Spleen (tissue), 11 donors: ENCODE results near the gene KCTD8. TPM values are rescaled to one million over a fixed set of nuclear protein-coding genes. Genes with fewer than 3 reads are reported as not detected.

Source experiments
- DNase-seq: peaks from one replicate; pipeline ENCODE4 v3.0.0-alpha.2; 2020
- H3K27ac ChIP-seq, 8 donors: fragments of 200-600 bp; sonication (generic) in 7 of 8; 1 replicate in 4 of 8; 2 replicates in 4 of 8; pipeline versions ENCODE4 v1.5.0 to v1.8.0; 2016 to 2021; ENCODE audit warnings: inconsistent platforms in 4 of 8, mild to moderate bottlenecking in 4 of 8, moderate library complexity in 1 of 8
- H3K27me3 ChIP-seq, 7 donors: fragments of 200-600 bp; sonication (generic) in 6 of 7; replicated peaks in 1 of 7; 1 replicate in 4 of 7; 2 replicates in 3 of 7; pipeline versions ENCODE4 v1.5.0 to v1.8.0; 2016 to 2021; ENCODE audit warnings: inconsistent platforms in 3 of 7, mild to moderate bottlenecking in 1 of 7
- H3K36me3 ChIP-seq, 6 donors: fragments of 200-600 bp; sonication (generic) in 5 of 6; 1 replicate in 4 of 6; 2 replicates in 2 of 6; pipeline versions ENCODE4 v1.5.0 to v1.8.0; 2016 to 2021; ENCODE audit warnings: inconsistent platforms in 2 of 6
- H3K4me1 ChIP-seq, 6 donors: fragments of 200-600 bp; sonication (generic) in 5 of 6; 1 replicate in 3 of 6; 2 replicates in 3 of 6; pipeline versions ENCODE4 v1.5.0 to v1.8.0; 2016 to 2021; ENCODE audit warnings: inconsistent platforms in 3 of 6
- H3K4me3 ChIP-seq, 8 donors: fragments of 200-600 bp; sonication (generic) in 7 of 8; 1 replicate in 4 of 8; 2 replicates in 4 of 8; pipeline versions ENCODE4 v1.5.0 to v1.8.0; 2016 to 2021; ENCODE audit warnings: inconsistent platforms in 4 of 8, mild to moderate bottlenecking in 4 of 8, moderate library complexity in 2 of 8
- H3K9me3 ChIP-seq, 8 donors: fragments of 200-600 bp; sonication (generic) in 7 of 8; 1 replicate in 4 of 8; 2 replicates in 4 of 8; pipeline versions ENCODE4 v1.5.0 to v1.8.0; 2016 to 2021; ENCODE audit warnings: inconsistent platforms in 4 of 8
- POLR2A ChIP-seq, 3 donors: fragments of 450-650 bp; IDR thresholded peaks; one replicate each; pipeline ENCODE4 v1.5.1; 2017; ENCODE audit warnings: antibody characterized with exemption in 3 of 3, mild to moderate bottlenecking in 1 of 3
- POLR2AphosphoS5 ChIP-seq, 3 donors: sonication (generic); formaldehyde crosslinking; IDR thresholded peaks; one replicate each; pipeline ENCODE4 v1.5.1; 2017; ENCODE audit warnings: antibody characterized with exemption in 3 of 3
- WGBS, 5 donors: extraction: QIAGEN DNeasy Blood & Tissue Kit in 3 of 5; methylation state at CpG; one replicate each; pipeline versions ENCODE4 v1.1.5 to v1.1.7; 2013 to 2018; 5-methylcytosine and 5-hydroxymethylcytosine counted together
- intact Hi-C: fragments of 100-400 bp; cut with DNase I; formaldehyde crosslinking; loops from one replicate; pipeline ENCODE4 v1.15.0; 2023; ENCODE audit warnings: low total_unique reads
- polyA plus RNA-seq, 3 donors: library from polyadenylated mRNA; stranded (reverse); fragments of 200-250 nt; gene quantifications; one replicate each; pipeline ENCODE4 v1.2.1, GENCODE V29; 2013
- total RNA-seq, 7 donors: library from RNA; depleted of rRNA in 3 of 7; stranded (reverse); fragments of >200 nt in 3 of 7; fragmentation: NEBNext Ultra II Directional in 4 of 7; extraction: Animal tissue kit (Norgen Biotek cat#: 25700) in 4 of 7; gene quantifications; one replicate each; pipeline versions ENCODE4 v1.1.0 to v1.2.1, GENCODE V29; 2016 to 2021
- TF ChIP-seq, protein P1 (sequence below), 11 experiments: fragments of 200-600 bp in 7 of 11; fragments of 450-650 bp in 4 of 11; sonication (generic) in 4 of 11; IDR thresholded peaks in 8 of 11; conservative IDR thresholded peaks in 3 of 11; 1 replicate in 7 of 11; 2 replicates in 4 of 11; pipeline versions ENCODE4 v1.4.0 to v1.8.0; 2016 to 2021; ENCODE audit warnings: antibody characterized with exemption in 11 of 11, inconsistent platforms in 4 of 11, mild to moderate bottlenecking in 1 of 11
- donor health status: healthy with polysubstance abuse.
- donor health status: DM: no; HTN: no; CAD: no; lungs with moderate emphysema.
- donor health status: DM: no; HTN: no; CAD: no.
- donor health status: Bipolar disorder and iron deficiency.
- donor health status: healthy.
- donor health status: DM: no; HTN: no; CAD: no.
- donor health status: DM: yes; HTN: yes; CAD: no.

KCTD8 gene
- total and polyA plus RNA-seq, 10 donors, result 0.30 TPM; not detected in 9

DNA sequence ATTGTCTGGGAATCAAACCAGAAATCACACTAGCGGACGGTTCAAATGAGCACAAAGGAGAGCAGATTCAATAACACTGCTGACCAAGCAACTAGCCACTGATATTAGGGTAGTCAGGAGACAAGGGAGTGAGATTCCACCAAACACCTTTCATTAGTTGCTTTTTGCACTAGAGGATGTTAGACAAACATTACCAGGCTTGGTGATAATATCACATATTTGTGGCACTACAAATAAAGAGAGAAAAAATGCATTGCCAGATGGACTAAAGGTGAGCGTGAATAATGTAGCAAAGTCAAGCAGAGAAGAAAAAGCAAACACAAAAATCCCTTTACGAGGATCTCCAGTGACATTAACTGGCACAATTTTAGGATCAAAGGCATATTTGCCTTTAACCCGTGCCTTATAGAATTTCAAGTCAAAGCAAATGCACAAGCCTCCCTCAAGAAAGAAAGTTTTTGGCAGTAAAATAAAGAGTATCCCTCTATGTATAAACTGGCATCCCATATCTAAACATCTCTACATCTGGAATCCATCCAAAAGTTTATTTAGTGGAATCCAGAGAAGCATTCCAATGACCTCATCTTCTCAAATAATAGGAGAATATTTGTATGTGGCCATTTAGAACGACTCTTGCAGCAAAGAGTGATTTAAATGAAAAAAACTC lies 290.9 kb downstream of the KCTD8 start:
- 66 to 81% (median 74%) methylated on average over 6 of the region's 6 CpGs for WGBS, 5 donors
- Histone ChIP-seq H3K36me3 (no peaks in the 10 kb centered on the region), H3K27me3 (no peaks in the 10 kb centered on the region), H3K9me3 (peaks cover 0 to 13% (median 0%) of the 10 kb centered on the region in 8 donors), H3K27ac (no peak overlapping the region), H3K4me1 (no peaks in the 10 kb centered on the region), H3K4me3 (no peak overlapping the region)
- intact Hi-C loops, result no loop called here
- TF ChIP-seq POLR2AphosphoS5 (IDR thresholded peaks at IDR 0.05) (no peak), POLR2A (IDR thresholded peaks at IDR 0.05) (no peak)
- TF ChIP-seq, protein P1, sequence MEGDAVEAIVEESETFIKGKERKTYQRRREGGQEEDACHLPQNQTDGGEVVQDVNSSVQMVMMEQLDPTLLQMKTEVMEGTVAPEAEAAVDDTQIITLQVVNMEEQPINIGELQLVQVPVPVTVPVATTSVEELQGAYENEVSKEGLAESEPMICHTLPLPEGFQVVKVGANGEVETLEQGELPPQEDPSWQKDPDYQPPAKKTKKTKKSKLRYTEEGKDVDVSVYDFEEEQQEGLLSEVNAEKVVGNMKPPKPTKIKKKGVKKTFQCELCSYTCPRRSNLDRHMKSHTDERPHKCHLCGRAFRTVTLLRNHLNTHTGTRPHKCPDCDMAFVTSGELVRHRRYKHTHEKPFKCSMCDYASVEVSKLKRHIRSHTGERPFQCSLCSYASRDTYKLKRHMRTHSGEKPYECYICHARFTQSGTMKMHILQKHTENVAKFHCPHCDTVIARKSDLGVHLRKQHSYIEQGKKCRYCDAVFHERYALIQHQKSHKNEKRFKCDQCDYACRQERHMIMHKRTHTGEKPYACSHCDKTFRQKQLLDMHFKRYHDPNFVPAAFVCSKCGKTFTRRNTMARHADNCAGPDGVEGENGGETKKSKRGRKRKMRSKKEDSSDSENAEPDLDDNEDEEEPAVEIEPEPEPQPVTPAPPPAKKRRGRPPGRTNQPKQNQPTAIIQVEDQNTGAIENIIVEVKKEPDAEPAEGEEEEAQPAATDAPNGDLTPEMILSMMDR (IDR thresholded peaks at IDR 0.05 in 8 of 11, conservative IDR thresholded peaks at IDR 0.05 in 3 of 11), result no peak
- DNase-seq, result no peak

DNA sequence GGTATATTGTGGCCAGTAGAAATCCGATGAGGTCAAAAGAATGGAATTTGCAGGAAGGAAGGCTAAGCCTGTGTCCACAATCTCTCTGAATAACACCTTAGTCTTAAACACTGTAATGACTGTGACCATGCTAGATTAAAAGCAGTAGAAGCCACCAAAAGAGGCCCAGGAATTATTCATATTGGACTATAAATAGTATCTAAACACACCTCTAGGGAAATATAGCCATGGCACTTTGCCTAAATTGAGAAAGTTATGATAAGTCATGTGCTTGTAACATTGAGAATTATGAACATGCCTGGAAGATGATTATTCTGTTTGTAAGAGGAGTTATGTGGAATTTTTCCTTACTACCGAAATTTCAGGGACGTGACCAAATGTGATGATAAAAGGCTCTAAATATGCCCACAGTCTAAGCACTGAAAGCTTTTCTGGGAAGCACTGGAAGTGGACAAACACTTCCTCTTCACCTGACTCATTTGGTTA lies 298.5 kb downstream of the KCTD8 start:
- no peaks in the 10 kb centered on the region for H3K36me3 ChIP-seq
- H3K27ac ChIP-seq, result no peak overlapping the region
- TF ChIP-seq, protein P1 (IDR thresholded peaks at IDR 0.05 in 8 of 11, conservative IDR thresholded peaks at IDR 0.05 in 3 of 11), result no peak
- TF ChIP-seq POLR2AphosphoS5 (IDR thresholded peaks at IDR 0.05) (no peak), POLR2A (IDR thresholded peaks at IDR 0.05) (no peak)
- no peak overlapping the region for H3K4me3 ChIP-seq
- no peaks in the 10 kb centered on the region for H3K4me1 ChIP-seq
- peaks cover 0 to 14% (median 5%) of the 10 kb centered on the region in 8 donors for H3K9me3 ChIP-seq
- DNase-seq, result no peak
- H3K27me3 ChIP-seq, result no peaks in the 10 kb centered on the region
- intact Hi-C loops, result no loop called here
- WGBS, 5 donors, result 67 to 83% (median 75%) methylated on average over 3 of the region's 3 CpGs

DNA sequence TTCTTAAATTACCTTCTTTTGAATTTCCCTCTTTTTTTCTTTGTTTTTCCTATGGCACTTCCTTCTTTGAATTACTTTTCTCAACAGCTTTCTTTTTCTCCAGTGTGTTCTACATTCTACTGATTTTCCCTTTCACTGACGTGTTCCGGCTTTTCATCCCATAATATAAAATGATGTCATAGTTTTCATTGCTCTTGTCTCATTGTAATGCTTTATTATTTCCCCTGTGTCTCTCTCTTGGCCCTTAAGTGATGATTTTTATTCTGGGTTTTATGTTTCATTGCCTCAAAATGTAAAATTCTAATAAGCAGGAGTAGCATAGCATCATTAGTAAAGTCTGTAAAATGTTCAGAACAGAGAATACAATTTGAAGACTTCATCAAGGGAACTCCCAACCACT lies 299.3 kb downstream of the KCTD8 start:
- Histone ChIP-seq H3K27ac (no peak overlapping the region), H3K27me3 (no peaks in the 10 kb centered on the region), H3K36me3 (no peaks in the 10 kb centered on the region), H3K4me1 (no peaks in the 10 kb centered on the region), H3K9me3 (peaks cover 0 to 14% (median 5%) of the 10 kb centered on the region in 8 donors), H3K4me3 (no peak overlapping the region)
- intact Hi-C loops, result no loop called here
- 80 to 91% (median 84%) methylated on average over 2 of the region's 2 CpGs for WGBS, 5 donors
- no peak for DNase-seq
- TF ChIP-seq POLR2AphosphoS5 (IDR thresholded peaks at IDR 0.05), result no peak
- no peak for TF ChIP-seq POLR2A (IDR thresholded peaks at IDR 0.05)
- TF ChIP-seq, protein P1 (IDR thresholded peaks at IDR 0.05 in 8 of 11, conservative IDR thresholded peaks at IDR 0.05 in 3 of 11), result no peak

DNA sequence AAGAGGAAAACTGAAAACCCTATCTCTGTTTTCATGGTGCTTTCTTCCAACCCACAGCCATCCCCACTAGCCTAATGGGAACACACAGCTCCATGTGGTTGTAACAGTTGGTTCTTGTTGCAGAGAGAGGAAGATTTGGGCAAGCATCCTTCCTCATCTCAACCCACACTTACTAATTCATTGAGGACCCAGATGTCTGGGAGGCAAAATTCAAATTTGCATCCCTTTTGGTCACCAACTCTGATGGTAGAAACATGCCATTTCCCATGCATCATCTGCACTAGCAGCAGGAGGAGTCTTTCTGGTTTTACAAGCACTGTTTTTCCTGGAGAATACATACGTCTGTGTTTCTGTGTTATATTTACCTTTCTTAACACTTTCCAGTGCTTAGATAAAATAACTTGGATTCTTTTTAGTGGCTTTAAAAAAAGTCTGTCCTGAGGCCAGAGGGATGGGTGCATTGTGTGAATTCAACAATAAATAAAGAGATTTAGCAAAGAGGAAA lies 301.0 kb downstream of the KCTD8 start:
- no peak overlapping the region for H3K27ac ChIP-seq
- H3K36me3 ChIP-seq, result no peaks in the 10 kb centered on the region
- TF ChIP-seq, protein P1 (IDR thresholded peaks at IDR 0.05 in 8 of 11, conservative IDR thresholded peaks at IDR 0.05 in 3 of 11), result no peak
- TF ChIP-seq POLR2A (IDR thresholded peaks at IDR 0.05) (no peak), POLR2AphosphoS5 (IDR thresholded peaks at IDR 0.05) (no peak)
- no peaks in the 10 kb centered on the region for H3K4me1 ChIP-seq
- H3K9me3 ChIP-seq, result peaks cover 0 to 14% (median 5%) of the 10 kb centered on the region in 8 donors
- no peak overlapping the region for H3K4me3 ChIP-seq
- H3K27me3 ChIP-seq, result no peaks in the 10 kb centered on the region
- no peak for DNase-seq
- intact Hi-C loops, result no loop called here
- WGBS, 5 donors, result 31 to 55% (median 49%) methylated on average over 1 of the region's 1 CpG
